Testis (tissue), 3 donors: ENCODE measurements around the gene CNTD1. TPM values are rescaled to one million over a fixed set of nuclear protein-coding genes. Genes with fewer than 3 reads are reported as not detected.

ENCODE experiments used
- DNase-seq: peaks from one replicate; pipeline ENCODE4 v3.0.0-alpha.2; 2019
- H3K27ac ChIP-seq, 2 donors: fragments of 200-600 bp; sonication (generic); one replicate each; pipeline ENCODE4 v1.5.1; 2019
- H3K27me3 ChIP-seq: fragments of 200-600 bp; sonication (generic); one replicate; pipeline ENCODE4 v1.5.1; 2019
- H3K36me3 ChIP-seq: fragments of 200-600 bp; sonication (generic); one replicate; pipeline ENCODE4 v1.5.1; 2017; ENCODE audit warnings: low read depth; ENCODE audit errors: missing control alignments
- H3K4me1 ChIP-seq: fragments of 200-600 bp; sonication (generic); one replicate; pipeline ENCODE4 v1.5.1; 2019
- H3K4me3 ChIP-seq, 2 donors: fragments of 200-600 bp; sonication (generic); one replicate each; pipeline ENCODE4 v1.5.1; 2017 to 2019
- H3K9me3 ChIP-seq: fragments of 200-600 bp; sonication (generic); one replicate; pipeline ENCODE4 v1.5.1; 2017
- CTCF ChIP-seq, 3 experiments: fragments of 450-650 bp in 2 of 3; fragments of 200-600 bp in 1 of 3; sonication (generic) in 1 of 3; IDR thresholded peaks; one replicate each; pipeline ENCODE4 v1.5.1; 2016 to 2019; ENCODE audit warnings: antibody characterized with exemption in 3 of 3, mild to moderate bottlenecking in 2 of 3, moderate library complexity in 1 of 3
- POLR2A ChIP-seq: fragments of 450-650 bp; IDR thresholded peaks from one replicate; pipeline ENCODE4 v1.6.1; 2017; ENCODE audit warnings: antibody characterized with exemption, mild to moderate bottlenecking, moderate library complexity
- WGBS, 2 donors: methylation state at CpG; one replicate each; pipeline ENCODE4 v1.1.5; 2018; 5-methylcytosine and 5-hydroxymethylcytosine counted together
- intact Hi-C: fragments of 100-400 bp; cut with DNase I; formaldehyde crosslinking; loops from one replicate; pipeline ENCODE4 v1.15.1; 2023; ENCODE audit warnings: low total_unique reads
- polyA plus RNA-seq: library from polyadenylated mRNA; stranded (reverse); fragments of 350-450 nt; fragmentation: Illumina TruSeq; extraction: RNeasy Lipid Tissue Mini Kit (QIAGEN cat#74804); gene quantifications from one replicate; pipeline ENCODE4 v1.2.3, GENCODE V29; 2014; ENCODE audit warnings: low read depth, low replicate concordance; ENCODE audit not compliant: insufficient read depth
- total RNA-seq, 2 donors: library from RNA; depleted of rRNA; stranded (reverse); fragments of >200 nt; gene quantifications; one replicate each; pipeline ENCODE4 v1.2.3, GENCODE V29; 2016

CNTD1 gene
- total and polyA plus RNA-seq, 3 donors from 2014 or later = 21.2 to 114 (median 49.1) TPM

DNA sequence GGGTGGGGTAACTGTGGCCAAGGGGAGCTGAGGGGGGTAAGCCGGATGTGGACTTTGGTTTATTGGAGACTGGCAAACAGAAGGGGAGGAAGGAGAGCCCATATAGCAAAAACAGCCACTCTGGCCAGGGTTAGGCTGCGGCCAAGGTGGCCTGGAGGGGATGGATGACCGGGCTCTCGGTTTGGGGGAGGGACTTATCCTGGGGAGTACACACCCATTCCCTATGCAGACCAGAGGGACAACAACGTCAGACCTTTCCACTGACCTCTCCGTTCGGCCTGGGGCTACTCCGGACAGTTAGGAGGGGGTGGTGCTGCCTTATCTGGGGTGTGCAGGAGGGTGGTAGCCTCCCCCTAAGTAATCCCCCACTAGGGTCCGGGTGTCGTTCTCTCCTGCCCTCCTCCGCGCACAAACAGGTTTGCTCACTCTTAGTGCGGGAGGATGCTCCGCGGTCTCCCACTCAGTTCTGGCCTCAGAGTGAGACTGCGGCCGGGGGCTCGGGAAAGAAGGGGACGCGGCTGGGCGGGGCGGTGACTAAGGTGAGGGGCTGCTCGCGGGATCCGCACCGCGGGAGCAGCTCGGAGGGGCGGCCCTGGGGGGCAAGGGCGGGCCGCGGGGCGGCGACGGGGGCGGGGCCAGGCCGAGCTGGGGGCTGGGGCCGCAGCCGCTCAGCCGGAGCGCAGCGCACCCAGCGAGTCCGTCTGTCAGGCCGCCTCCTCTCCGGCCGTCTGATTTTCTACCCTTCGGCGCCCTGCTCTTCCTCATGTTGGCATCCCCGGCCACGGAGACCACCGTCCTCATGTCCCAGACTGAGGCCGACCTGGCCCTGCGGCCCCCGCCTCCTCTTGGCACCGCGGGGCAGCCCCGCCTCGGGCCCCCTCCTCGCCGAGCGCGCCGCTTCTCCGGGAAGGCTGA, 18.5 kb upstream of the CNTD1 start, which contains the start of gene WNK4:
WNK4 (plus strand) TSS at position 675 of the 915 bp plus-strand sequence; CDS start at position 764, 89 bp downstream.
- no peaks in the 10 kb centered on the region for H3K27me3 ChIP-seq
- 10 to 19% methylated on average over 29 to 65 of the region's 65 CpGs for WGBS, 2 donors

DNA sequence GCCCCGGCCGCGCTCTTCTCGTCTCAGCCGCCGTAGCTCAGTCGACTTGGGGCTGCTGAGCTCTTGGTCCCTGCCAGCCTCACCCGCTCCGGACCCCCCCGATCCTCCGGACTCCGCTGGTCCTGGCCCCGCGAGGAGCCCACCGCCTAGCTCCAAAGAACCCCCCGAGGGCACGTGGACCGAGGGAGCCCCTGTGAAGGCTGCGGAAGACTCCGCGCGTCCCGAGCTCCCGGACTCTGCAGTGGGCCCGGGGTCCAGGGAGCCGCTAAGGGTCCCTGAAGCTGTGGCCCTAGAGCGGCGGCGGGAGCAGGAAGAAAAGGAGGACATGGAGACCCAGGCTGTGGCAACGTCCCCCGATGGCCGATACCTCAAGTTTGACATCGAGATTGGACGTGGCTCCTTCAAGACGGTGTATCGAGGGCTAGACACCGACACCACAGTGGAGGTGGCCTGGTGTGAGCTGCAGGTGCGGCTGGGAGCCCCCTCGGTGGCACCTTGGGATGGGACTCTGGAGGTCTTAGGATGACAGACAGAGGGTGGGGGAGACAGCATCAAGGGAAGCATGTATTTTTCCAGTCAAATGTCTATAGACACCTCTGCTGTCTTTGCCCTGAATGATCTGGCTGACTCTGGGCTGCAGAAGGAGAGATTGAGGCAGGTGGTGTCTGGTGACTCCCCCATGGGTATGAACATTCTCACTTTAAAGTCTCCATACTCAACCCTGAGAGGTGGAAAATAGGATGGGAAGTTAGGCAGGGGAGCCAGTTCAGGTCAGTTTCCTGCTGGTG, 17.6 kb upstream of the CNTD1 start:
- no peak for TF ChIP-seq POLR2A
- no peak for TF ChIP-seq CTCF (IDR thresholded peaks at IDR 0.05)
- Histone ChIP-seq H3K4me1 (no peaks in the 10 kb centered on the region), H3K27me3 (no peaks in the 10 kb centered on the region), H3K4me3 (peak overlapping the region; percentile 32 to 43), H3K9me3 (no peaks in the 10 kb centered on the region), H3K36me3 (no peaks in the 10 kb centered on the region), H3K27ac (no peak overlapping the region)
- WGBS, 2 donors = 22% methylated on average over 25 to 39 of the region's 39 CpGs
- intact Hi-C loops = no loop called here
- no peak for DNase-seq

More for the DNA sequence above, 18.5 kb upstream of the CNTD1 start, which contains the start of gene WNK4:
- no peak for TF ChIP-seq POLR2A
- TF ChIP-seq CTCF (IDR thresholded peaks at IDR 0.05) = no peak
- DNase-seq = no peak
- intact Hi-C loops = no loop called here
- Histone ChIP-seq H3K27ac (no peak within 1 kb of the TSS), H3K4me3 (peak within 1 kb of the TSS; percentile 32 to 43), H3K36me3 (no peaks in the 10 kb centered on the region), H3K4me1 (no peaks in the 10 kb centered on the region), H3K9me3 (no peaks in the 10 kb centered on the region)

DNA sequence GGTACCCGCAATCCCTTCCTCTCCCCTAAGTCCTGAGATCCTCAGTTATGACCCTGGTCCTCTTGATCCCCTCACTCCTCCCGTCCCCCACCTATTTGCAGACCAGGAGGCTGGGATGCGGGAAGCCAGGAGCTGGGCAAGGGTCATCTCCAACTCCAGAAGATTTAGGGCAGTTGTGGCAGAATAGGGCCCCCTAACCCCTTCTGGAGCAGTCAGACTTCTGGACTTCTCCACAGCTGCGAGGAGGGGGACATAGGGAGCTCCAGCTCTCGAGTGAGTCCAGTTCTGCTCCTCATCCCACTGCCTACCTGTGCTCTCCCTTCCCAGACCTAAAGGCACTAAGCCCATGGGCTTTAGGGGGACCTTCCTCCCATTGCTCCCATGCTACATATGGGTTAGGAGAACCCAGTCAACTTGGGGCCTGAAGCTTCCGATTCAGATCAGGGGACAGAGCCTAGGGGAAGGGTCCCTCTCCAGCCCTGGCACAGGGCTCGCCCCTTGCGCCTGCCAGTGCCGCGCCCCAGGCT, 17.0 kb upstream of the CNTD1 start:
- Histone ChIP-seq H3K27me3 (no peaks in the 10 kb centered on the region), H3K36me3 (no peaks in the 10 kb centered on the region), H3K4me3 (no peak overlapping the region), H3K27ac (no peak overlapping the region), H3K4me1 (no peaks in the 10 kb centered on the region), H3K9me3 (no peaks in the 10 kb centered on the region)
- no peak for TF ChIP-seq POLR2A
- TF ChIP-seq CTCF (IDR thresholded peaks at IDR 0.05) = no peak
- no peak for DNase-seq
- WGBS, 2 donors = 53 to 57% methylated on average over 4 to 10 of the region's 10 CpGs
- intact Hi-C loops = no loop called here

DNA sequence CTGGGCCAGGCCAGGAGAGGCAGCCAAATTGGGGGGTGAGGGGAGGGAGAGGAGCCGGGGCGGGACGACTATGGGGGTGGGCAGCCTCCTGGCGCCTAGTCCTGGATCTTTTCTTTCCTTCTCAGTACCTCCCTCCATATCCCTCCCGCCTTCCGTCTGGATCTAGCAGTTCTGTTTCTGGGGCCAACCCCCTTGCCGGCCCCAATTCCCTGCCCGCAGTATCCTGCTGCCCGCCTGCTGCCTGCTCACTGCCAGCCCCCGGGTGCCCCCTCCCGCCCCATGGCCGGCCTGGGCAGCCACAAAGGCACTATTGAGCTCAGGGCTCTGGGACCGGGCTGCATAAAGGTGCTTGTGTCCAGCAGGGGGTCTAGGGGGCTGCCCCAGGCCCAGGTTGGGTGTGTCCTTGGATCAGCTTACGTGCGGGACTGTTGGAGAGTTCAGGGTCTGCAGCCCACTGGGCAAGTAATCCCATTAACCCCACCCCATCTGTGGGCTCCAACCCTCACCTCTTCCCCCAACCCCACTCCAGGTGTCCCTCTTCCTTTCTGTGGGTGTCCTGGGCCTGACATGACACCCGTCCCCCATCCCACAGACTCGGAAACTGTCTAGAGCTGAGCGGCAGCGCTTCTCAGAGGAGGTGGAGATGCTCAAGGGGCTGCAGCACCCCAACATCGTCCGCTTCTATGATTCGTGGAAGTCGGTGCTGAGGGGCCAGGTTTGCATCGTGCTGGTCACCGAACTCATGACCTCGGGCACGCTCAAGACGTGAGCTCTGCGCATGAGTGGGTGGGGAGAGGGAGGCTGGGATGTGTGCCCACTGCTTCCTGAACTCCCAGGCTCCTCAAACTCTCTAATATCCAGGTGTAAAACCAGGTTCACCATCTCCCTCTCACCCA, 16.2 kb upstream of the CNTD1 start:
- Histone ChIP-seq H3K27ac (no peak overlapping the region), H3K4me3 (no peak overlapping the region), H3K4me1 (no peaks in the 10 kb centered on the region), H3K36me3 (no peaks in the 10 kb centered on the region), H3K27me3 (no peaks in the 10 kb centered on the region), H3K9me3 (no peaks in the 10 kb centered on the region)
- TF ChIP-seq POLR2A (no peak), CTCF (IDR thresholded peaks at IDR 0.05) (no peak)
- no peak for DNase-seq
- intact Hi-C loops = no loop called here
- WGBS, 2 donors = 58 to 60% methylated on average over 21 to 29 of the region's 29 CpGs
